GM12878 (cell line): Measurements from ENCODE around the gene ALDH1A3. TPM values are rescaled to one million over a fixed set of nuclear protein-coding genes. Genes with fewer than 3 reads are reported as not detected.

Experiments used
- ATAC-seq: fragments of 200-7000 bp; cut with Tn5 transposase; 3 replicates; pipeline ENCODE4 v1.9.1; 2020; ENCODE audit warnings: mild to moderate bottlenecking, moderate library complexity
- BruUV-seq: library from RNA; stranded (reverse); fragments of 400-500 nt; replicated peaks from 2 replicates; lab custom pipeline; 2021; lab: Mats Ljungman, UMichigan
- CTCF ChIA-PET: fragments of 300-600 bp; sonication (Branson Sonifier 250); formaldehyde crosslinking; extraction: SDS; loops from one replicate; lab custom pipeline; 2021; ENCODE audit warnings: inconsistent platforms; lab: Yijun Ruan, JAX
- POLR2A ChIA-PET: fragments of 350-600 bp; formaldehyde crosslinking; extraction: SDS; loops from one replicate; lab custom pipeline; 2021; ENCODE audit warnings: inconsistent platforms; lab: Charles Lee
- RAD21 ChIA-PET: fragments of 300-600 bp; sonication (Branson Sonifier 250); formaldehyde crosslinking; loops from one replicate; lab custom pipeline; 2023; ENCODE audit warnings: antibody characterized with exemption; ENCODE audit not compliant: unreplicated experiment; lab: Charles Lee
- SMC1A ChIA-PET: fragments of 300-600 bp; sonication (Branson Sonifier 250); formaldehyde crosslinking; loops from one replicate; lab custom pipeline; 2023; ENCODE audit not compliant: unreplicated experiment, uncharacterized antibody; lab: Charles Lee
- DNase-seq: peaks from one replicate; pipeline ENCODE4 v3.0.0-alpha.2; 2011; ENCODE audit warnings: low read depth, low spot score
- FAIRE-seq: peaks from 3 replicates; lab custom pipeline; 2011; peaks lifted over from hg19 to GRCh38; lab: Jason Lieb, UNC
- H2AFZ ChIP-seq: 2 replicates; pipeline ENCODE4 v1.6.0; 2011; ENCODE audit warnings: low read depth, low read length, control low read depth; ENCODE audit not compliant: control insufficient read depth
- H3K27ac ChIP-seq: 2 replicates; pipeline ENCODE4 v1.5.1; 2011; ENCODE audit warnings: control low read depth; ENCODE audit not compliant: control insufficient read depth, insufficient read depth
- H3K27me3 ChIP-seq, 2 experiments: replicated peaks in 1 of 2; 2 replicates each; pipeline versions ENCODE4 v1.6.0 to v1.6.1; 2011; ENCODE audit warnings: low read length in 1 of 2; ENCODE audit not compliant: control insufficient read depth in 2 of 2, insufficient read depth in 2 of 2
- H3K36me3 ChIP-seq, 2 experiments: 2 replicates each; pipeline ENCODE4 v1.5.1; 2011; ENCODE audit warnings: low read length in 1 of 2; ENCODE audit not compliant: control insufficient read depth in 2 of 2, insufficient read depth in 2 of 2
- H3K4me1 ChIP-seq: 2 replicates; pipeline ENCODE4 v1.6.1; 2011; ENCODE audit warnings: mild to moderate bottlenecking, low read length, moderate library complexity, mixed read lengths; ENCODE audit not compliant: control insufficient read depth, insufficient read depth
- H3K4me2 ChIP-seq: 2 replicates; pipeline ENCODE4 v1.6.0; 2011; ENCODE audit warnings: control low read depth; ENCODE audit not compliant: control insufficient read depth, insufficient read depth
- H3K4me3 ChIP-seq: fragments of 200-600 bp; sonication (generic); 2 replicates; pipeline ENCODE4 v1.5.1; 2016
- H3K79me2 ChIP-seq: 2 replicates; pipeline ENCODE4 v1.6.0; 2011; ENCODE audit warnings: low read length; ENCODE audit not compliant: control insufficient read depth, insufficient read depth
- H3K9ac ChIP-seq: 2 replicates; pipeline ENCODE4 v1.8.0; 2011; ENCODE audit warnings: low read length, control low read depth, mixed read lengths; ENCODE audit not compliant: control insufficient read depth, insufficient read depth
- H3K9me3 ChIP-seq: replicated peaks from 3 replicates; pipeline ENCODE4 v1.5.1; 2011; ENCODE audit warnings: mild to moderate bottlenecking, low read length; ENCODE audit not compliant: control insufficient read depth, insufficient read depth
- H4K20me1 ChIP-seq: 2 replicates; pipeline ENCODE4 v1.6.0; 2011; ENCODE audit not compliant: control insufficient read depth, insufficient read depth
- BACH1 ChIP-seq: fragments of 450-650 bp; IDR thresholded peaks from 2 replicates; pipeline ENCODE4 v1.6.1; 2017; ENCODE audit warnings: mild to moderate bottlenecking, borderline replicate concordance
- ETV6 ChIP-seq, 2 experiments: fragments of 450-650 bp in 1 of 2; IDR thresholded peaks in 1 of 2; conservative IDR thresholded peaks in 1 of 2; 2 replicates each; pipeline ENCODE4 v1.6.1; 2014; ENCODE audit warnings: antibody characterized with exemption in 1 of 2, borderline replicate concordance in 1 of 2, low read depth in 1 of 2, mild to moderate bottlenecking in 1 of 2, moderate library complexity in 1 of 2
- FOXK2 ChIP-seq: fragments of 450-650 bp; IDR thresholded peaks from 2 replicates; pipeline ENCODE4 v1.6.1; 2017; ENCODE audit warnings: mild to moderate bottlenecking, moderate library complexity
- FOXM1 ChIP-seq: IDR thresholded peaks from 2 replicates; pipeline ENCODE4 v1.6.1; 2012; ENCODE audit warnings: low read depth, mild to moderate bottlenecking, inconsistent platforms, low read length, moderate library complexity
- NFIC ChIP-seq: IDR thresholded peaks from 2 replicates; pipeline ENCODE4 v1.6.1; 2012; ENCODE audit warnings: low read depth, mild to moderate bottlenecking, inconsistent platforms, low read length, moderate library complexity
- NFXL1 ChIP-seq: fragments of 450-650 bp; IDR thresholded peaks from 2 replicates; pipeline ENCODE4 v1.6.1; 2017; ENCODE audit warnings: antibody characterized with exemption, mild to moderate bottlenecking, borderline replicate concordance
- NR2C2 ChIP-seq: IDR thresholded peaks from 2 replicates; pipeline ENCODE4 v1.6.1; 2011; ENCODE audit warnings: borderline replicate concordance, low read depth; ENCODE audit not compliant: control insufficient read depth, insufficient read length
- NR2F1 ChIP-seq: fragments of 450-650 bp; conservative IDR thresholded peaks from 2 replicates; pipeline ENCODE4 v1.6.1; 2017; ENCODE audit warnings: mild to moderate bottlenecking
- PAX5 ChIP-seq: IDR thresholded peaks from 2 replicates; pipeline ENCODE4 v1.6.1; 2011; ENCODE audit warnings: low read depth, low read length, borderline replicate concordance
- PAX8 ChIP-seq: fragments of 450-650 bp; IDR thresholded peaks from 2 replicates; pipeline ENCODE4 v1.6.1; 2017; ENCODE audit warnings: mild to moderate bottlenecking, moderate library complexity
- ZNF384 ChIP-seq: IDR thresholded peaks from 2 replicates; pipeline ENCODE4 v1.6.1; 2012; ENCODE audit warnings: low read depth, mild to moderate bottlenecking, low read length, improper control_type of control experiment, borderline replicate concordance
- WGBS: methylation state at CpG from one replicate; pipeline ENCODE4 v1.1.6; 2016; ENCODE audit warnings: low lambda C conversion rate; ENCODE audit not compliant: insufficient replicate concordance, insufficient coverage; ENCODE audit errors: missing lambda C conversion rate; 5-methylcytosine and 5-hydroxymethylcytosine counted together
- in situ Hi-C: fragments of 300-500 bp; cut with MboI; formaldehyde crosslinking; loops from 9 replicates; pipeline ENCODE4 v1.14.3; 2018; ENCODE audit warnings: mixed read lengths
- intact Hi-C: fragments of 100-400 bp; cut with micrococcal nuclease; formaldehyde crosslinking; loops from one replicate; pipeline ENCODE4 v1.14.2; 2022; ENCODE audit not compliant: unreplicated experiment
- polyA plus RNA-seq, 11 experiments: library from polyadenylated mRNA; depleted of rRNA in 4 of 11; unstranded in 6 of 11; stranded (reverse) in 5 of 11; fragments of >200 nt; fragmentation: Nextera tagmentation in 4 of 11; fragmentation: Illumina TruSeq in 1 of 11; extraction: Ambion mirVana in 4 of 11; extraction: Trizol in 1 of 11; gene quantifications; 1 replicate in 1 of 11; 2 replicates in 10 of 11; pipeline versions ENCODE4 v1.2.1 to v1.2.3, GENCODE V29; 2011 to 2016; ENCODE audit warnings: inconsistent platforms in 2 of 11, missing spikeins in 2 of 11, low read depth in 1 of 11
- total RNA-seq, 4 experiments: library from RNA; depleted of rRNA in 3 of 4; stranded (reverse); fragments of >200 nt in 3 of 4; fragmentation: Illumina TruSeq in 1 of 4; extraction: Trizol in 1 of 4; gene quantifications; 2 replicates each; pipeline versions ENCODE4 v1.2.1 to v1.2.3, GENCODE V29; 2013 to 2021
- TF ChIP-seq, protein P1 (sequence below): fragments of 450-650 bp; conservative IDR thresholded peaks from 2 replicates; pipeline ENCODE4 v1.6.1; 2017; ENCODE audit warnings: mild to moderate bottlenecking, moderate library complexity
- TF ChIP-seq, protein P2 (sequence below): fragments of 150-350 bp; IDR thresholded peaks from 2 replicates; pipeline ENCODE4 v1.6.1; 2014; ENCODE audit warnings: mild to moderate bottlenecking, low read depth, low read length
- TF ChIP-seq, protein P3 (sequence below): IDR thresholded peaks from 2 replicates; pipeline ENCODE4 v1.6.1; 2012; ENCODE audit warnings: mild to moderate bottlenecking, low read depth, low read length

Gene ALDH1A3
- total and polyA plus RNA-seq, 10 of the 15 experiments (the other 5 are each of a cell fraction or from before 2014, with no cell fraction given): 0.06 to 0.69 (median 0.18) TPM

DNA sequence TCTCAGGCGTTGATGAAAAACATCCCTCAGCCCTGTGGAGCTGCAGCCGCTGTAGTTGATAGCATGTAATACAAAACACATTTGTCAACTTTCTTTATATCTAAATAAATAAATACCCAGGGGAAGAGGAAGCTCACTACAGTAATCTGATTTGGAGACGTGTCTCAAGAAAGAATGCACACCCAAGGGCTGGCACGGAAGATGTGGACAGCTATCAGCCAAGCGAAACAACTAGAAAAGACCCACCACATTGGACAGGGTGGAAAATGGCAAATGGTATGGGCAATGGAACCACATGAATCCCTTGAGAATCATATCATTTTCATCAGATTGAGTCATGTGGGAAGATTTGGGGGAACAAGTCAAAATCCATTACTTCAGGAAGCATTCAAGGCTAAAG is 43.1 kb upstream of the ALDH1A3 start (continued):
- TF ChIP-seq, protein P1, sequence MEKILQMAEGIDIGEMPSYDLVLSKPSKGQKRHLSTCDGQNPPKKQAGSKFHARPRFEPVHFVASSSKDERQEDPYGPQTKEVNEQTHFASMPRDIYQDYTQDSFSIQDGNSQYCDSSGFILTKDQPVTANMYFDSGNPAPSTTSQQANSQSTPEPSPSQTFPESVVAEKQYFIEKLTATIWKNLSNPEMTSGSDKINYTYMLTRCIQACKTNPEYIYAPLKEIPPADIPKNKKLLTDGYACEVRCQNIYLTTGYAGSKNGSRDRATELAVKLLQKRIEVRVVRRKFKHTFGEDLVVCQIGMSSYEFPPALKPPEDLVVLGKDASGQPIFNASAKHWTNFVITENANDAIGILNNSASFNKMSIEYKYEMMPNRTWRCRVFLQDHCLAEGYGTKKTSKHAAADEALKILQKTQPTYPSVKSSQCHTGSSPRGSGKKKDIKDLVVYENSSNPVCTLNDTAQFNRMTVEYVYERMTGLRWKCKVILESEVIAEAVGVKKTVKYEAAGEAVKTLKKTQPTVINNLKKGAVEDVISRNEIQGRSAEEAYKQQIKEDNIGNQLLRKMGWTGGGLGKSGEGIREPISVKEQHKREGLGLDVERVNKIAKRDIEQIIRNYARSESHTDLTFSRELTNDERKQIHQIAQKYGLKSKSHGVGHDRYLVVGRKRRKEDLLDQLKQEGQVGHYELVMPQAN: no peak
- TF ChIP-seq NFXL1 (no peak), FOXK2 (no peak), BACH1 (no peak)

DNA sequence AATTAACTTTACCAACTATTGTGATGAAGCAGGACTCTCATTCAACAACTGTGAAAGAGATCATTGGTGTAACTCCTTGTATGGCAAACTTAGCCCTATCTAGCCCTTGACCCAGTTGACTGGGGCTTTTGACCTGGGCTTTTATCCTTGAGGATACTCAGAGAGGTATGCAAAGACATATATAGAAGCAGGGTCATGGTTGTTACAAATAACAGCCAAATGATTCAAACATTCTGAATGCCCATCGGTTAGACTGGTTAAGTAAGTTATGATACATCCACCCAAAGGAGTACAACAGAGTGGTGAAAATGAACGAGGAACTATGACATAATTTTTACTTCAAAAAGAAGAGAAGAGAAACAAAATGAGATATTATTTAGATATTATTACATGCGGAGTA is 38.2 kb upstream of the ALDH1A3 start:
- H3K36me3 ChIP-seq: no peaks in the 10 kb centered on the region
- no peak for ATAC-seq
- TF ChIP-seq ETV6 (conservative IDR thresholded peaks at IDR 0.05 in 1 of 2, IDR thresholded peaks at IDR 0.05 in 1 of 2; ENCODE audit: borderline replicate concordance in 1 of 2, low read depth in 1 of 2): no peak
- TF ChIP-seq NR2C2: no peak
- no peak for TF ChIP-seq ZNF384
- TF ChIP-seq, protein P1: no peak
- TF ChIP-seq NFIC: no peak
- no peak for TF ChIP-seq PAX5
- no peak for TF ChIP-seq PAX8
- TF ChIP-seq, protein P2, sequence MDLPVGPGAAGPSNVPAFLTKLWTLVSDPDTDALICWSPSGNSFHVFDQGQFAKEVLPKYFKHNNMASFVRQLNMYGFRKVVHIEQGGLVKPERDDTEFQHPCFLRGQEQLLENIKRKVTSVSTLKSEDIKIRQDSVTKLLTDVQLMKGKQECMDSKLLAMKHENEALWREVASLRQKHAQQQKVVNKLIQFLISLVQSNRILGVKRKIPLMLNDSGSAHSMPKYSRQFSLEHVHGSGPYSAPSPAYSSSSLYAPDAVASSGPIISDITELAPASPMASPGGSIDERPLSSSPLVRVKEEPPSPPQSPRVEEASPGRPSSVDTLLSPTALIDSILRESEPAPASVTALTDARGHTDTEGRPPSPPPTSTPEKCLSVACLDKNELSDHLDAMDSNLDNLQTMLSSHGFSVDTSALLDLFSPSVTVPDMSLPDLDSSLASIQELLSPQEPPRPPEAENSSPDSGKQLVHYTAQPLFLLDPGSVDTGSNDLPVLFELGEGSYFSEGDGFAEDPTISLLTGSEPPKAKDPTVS: no peak
- no peak for TF ChIP-seq NR2F1
- TF ChIP-seq FOXM1: no peak
- TF ChIP-seq, protein P3, sequence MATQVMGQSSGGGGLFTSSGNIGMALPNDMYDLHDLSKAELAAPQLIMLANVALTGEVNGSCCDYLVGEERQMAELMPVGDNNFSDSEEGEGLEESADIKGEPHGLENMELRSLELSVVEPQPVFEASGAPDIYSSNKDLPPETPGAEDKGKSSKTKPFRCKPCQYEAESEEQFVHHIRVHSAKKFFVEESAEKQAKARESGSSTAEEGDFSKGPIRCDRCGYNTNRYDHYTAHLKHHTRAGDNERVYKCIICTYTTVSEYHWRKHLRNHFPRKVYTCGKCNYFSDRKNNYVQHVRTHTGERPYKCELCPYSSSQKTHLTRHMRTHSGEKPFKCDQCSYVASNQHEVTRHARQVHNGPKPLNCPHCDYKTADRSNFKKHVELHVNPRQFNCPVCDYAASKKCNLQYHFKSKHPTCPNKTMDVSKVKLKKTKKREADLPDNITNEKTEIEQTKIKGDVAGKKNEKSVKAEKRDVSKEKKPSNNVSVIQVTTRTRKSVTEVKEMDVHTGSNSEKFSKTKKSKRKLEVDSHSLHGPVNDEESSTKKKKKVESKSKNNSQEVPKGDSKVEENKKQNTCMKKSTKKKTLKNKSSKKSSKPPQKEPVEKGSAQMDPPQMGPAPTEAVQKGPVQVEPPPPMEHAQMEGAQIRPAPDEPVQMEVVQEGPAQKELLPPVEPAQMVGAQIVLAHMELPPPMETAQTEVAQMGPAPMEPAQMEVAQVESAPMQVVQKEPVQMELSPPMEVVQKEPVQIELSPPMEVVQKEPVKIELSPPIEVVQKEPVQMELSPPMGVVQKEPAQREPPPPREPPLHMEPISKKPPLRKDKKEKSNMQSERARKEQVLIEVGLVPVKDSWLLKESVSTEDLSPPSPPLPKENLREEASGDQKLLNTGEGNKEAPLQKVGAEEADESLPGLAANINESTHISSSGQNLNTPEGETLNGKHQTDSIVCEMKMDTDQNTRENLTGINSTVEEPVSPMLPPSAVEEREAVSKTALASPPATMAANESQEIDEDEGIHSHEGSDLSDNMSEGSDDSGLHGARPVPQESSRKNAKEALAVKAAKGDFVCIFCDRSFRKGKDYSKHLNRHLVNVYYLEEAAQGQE: no peak

More for the DNA sequence above, 38.2 kb upstream of the ALDH1A3 start:
- FAIRE-seq (no peak), DNase-seq (no peak)
- BruUV-seq: no TSS peak
- Histone ChIP-seq H2AFZ (no peak overlapping the region), H3K4me3 (no peak overlapping the region), H3K9me3 (no peaks in the 10 kb centered on the region; the same call in 2 of the 3 replicates), H3K27me3 (no peaks in the 10 kb centered on the region; a peak in 1 of 4 replicates), H3K4me2 (no peak overlapping the region), H4K20me1 (no peaks in the 10 kb centered on the region), H3K9ac (no peak overlapping the region), H3K27ac (no peak overlapping the region), H3K4me1 (no peaks in the 10 kb centered on the region), H3K79me2 (no peaks in the 10 kb centered on the region)
- ChIA-PET POLR2A (no interaction called here), SMC1A (no interaction called here), CTCF (no interaction called here), RAD21 (no interaction called here)
- 59% methylated on average over 3 of the region's 3 CpGs for whole genome bisulfite sequencing
- intact Hi-C loops: no loop called here
- in situ Hi-C loops: no loop called here
